Panc1 (cell line): ENCODE measurements around the gene CEBPZOS. TPM values are rescaled to one million over a fixed set of nuclear protein-coding genes. Genes with fewer than 3 reads are reported as not detected.
"Not testable (repeated sequence)": the region's sequence is repeated elsewhere in the genome, so short reads cannot be mapped to it uniquely, and the experiment has no call there.

Source experiments
- ATAC-seq: fragments of 200-7000 bp; cut with Tn5 transposase; 2 replicates; pipeline ENCODE4 v1.9.1; 2020; ENCODE audit warnings: mild to moderate bottlenecking, moderate library complexity
- BruUV-seq: library from RNA; stranded (reverse); fragments of 400-500 nt; replicated peaks from 2 replicates; lab custom pipeline; 2021; lab: Mats Ljungman, UMichigan
- CTCF ChIA-PET: fragments of 300-600 bp; sonication (Branson Sonifier 250); formaldehyde crosslinking; loops from one replicate; lab custom pipeline; 2022; ENCODE audit warnings: antibody characterized with exemption; lab: Charles Lee
- POLR2A ChIA-PET: fragments of 300-600 bp; sonication (Branson Sonifier 250); formaldehyde crosslinking; loops from one replicate; lab custom pipeline; 2022; ENCODE audit warnings: antibody characterized with exemption; lab: Charles Lee
- DNase-seq: peaks from one replicate; pipeline ENCODE4 v3.0.0-alpha.2; 2010; ENCODE audit warnings: low read depth, low spot score
- H3K27ac ChIP-seq: 2 replicates; pipeline ENCODE4 v1.5.1; 2011; ENCODE audit warnings: mild to moderate bottlenecking, low read length, inconsistent platforms
- H3K27me3 ChIP-seq: fragments of 200-500 bp; sonication (Bioruptor generic); 2 replicates; pipeline ENCODE4 v1.6.0; 2014; ENCODE audit warnings: low read length, inconsistent platforms; ENCODE audit not compliant: control insufficient read depth, insufficient read depth
- H3K36me3 ChIP-seq: fragments of 200-500 bp; sonication (Bioruptor generic); 2 replicates; pipeline ENCODE4 v1.5.1; 2014; ENCODE audit warnings: inconsistent platforms, mild to moderate bottlenecking, low read length, moderate library complexity; ENCODE audit not compliant: control insufficient read depth, insufficient read depth
- H3K4me1 ChIP-seq: 2 replicates; pipeline ENCODE4 v1.5.1; 2011; ENCODE audit warnings: inconsistent platforms, mild to moderate bottlenecking, low read length, moderate library complexity; ENCODE audit not compliant: control insufficient read depth, insufficient read depth
- H3K4me3 ChIP-seq, 2 experiments: 2 replicates each; pipeline ENCODE4 v1.5.1; 2011 to 2012; ENCODE audit warnings: low read depth in 2 of 2, low read length in 2 of 2, mild to moderate bottlenecking in 2 of 2, inconsistent platforms in 1 of 2, moderate library complexity in 1 of 2
- H3K9me3 ChIP-seq: fragments of 200-500 bp; sonication (Bioruptor generic); 2 replicates; pipeline ENCODE4 v1.5.1; 2014; ENCODE audit warnings: low read depth, mild to moderate bottlenecking, inconsistent platforms, low read length, moderate library complexity; ENCODE audit not compliant: control insufficient read depth, insufficient read depth
- CTCF ChIP-seq: fragments of 450-650 bp; IDR thresholded peaks from 2 replicates; pipeline ENCODE4 v1.5.1; 2017; ENCODE audit warnings: mild to moderate bottlenecking
- POLR2AphosphoS5 ChIP-seq: IDR thresholded peaks from 2 replicates; pipeline ENCODE4 v1.6.1; 2012; ENCODE audit warnings: mild to moderate bottlenecking, low read depth, low read length, moderate library complexity
- REST ChIP-seq, 2 experiments: IDR thresholded peaks; 2 replicates each; pipeline ENCODE4 v1.6.1; 2011 to 2012; ENCODE audit warnings: low read depth in 2 of 2, control low read depth in 1 of 2, low read length in 1 of 2, mild to moderate bottlenecking in 1 of 2, moderate library complexity in 1 of 2; ENCODE audit not compliant: insufficient read depth in 1 of 2
- SIN3A ChIP-seq: IDR thresholded peaks from 2 replicates; pipeline ENCODE4 v1.6.1; 2012; ENCODE audit warnings: low read depth, mild to moderate bottlenecking, low read length, moderate library complexity, borderline replicate concordance; ENCODE audit not compliant: insufficient read depth
- TCF7L2 ChIP-seq: IDR thresholded peaks from 2 replicates; pipeline ENCODE4 v1.6.1; 2011; ENCODE audit warnings: mild to moderate bottlenecking, low read depth, low read length, inconsistent platforms
- in situ Hi-C: cut with HindIII; loops from 2 replicates; pipeline ENCODE4 v1.10.0; 2016; ENCODE audit warnings: low sequenced_read_pairs, low pct_unique_long_range_greater_than_20kb
- intact Hi-C: fragments of 100-400 bp; cut with micrococcal nuclease; formaldehyde crosslinking; loops from one replicate; pipeline ENCODE4 v1.10.0; 2022; ENCODE audit not compliant: unreplicated experiment
- total RNA-seq: library from RNA; stranded (reverse); gene quantifications from one replicate; pipeline ENCODE4 v1.2.1, GENCODE V29; 2021; ENCODE audit not compliant: unreplicated experiment

Gene CEBPZOS
- total RNA-seq, 1 experiment from 2014 or later: 49.3 TPM

- intact Hi-C loops: no loop called here
- Histone ChIP-seq H3K4me1 (no peaks in the 10 kb centered on the region), H3K36me3 (peaks cover 36% of the 10 kb centered on the region), H3K4me3 (no peak overlapping the region), H3K27ac (no peak overlapping the region), H3K27me3 (no peaks in the 10 kb centered on the region), H3K9me3 (no peaks in the 10 kb centered on the region)
- in situ Hi-C loops: no loop called here
- TF ChIP-seq REST (IDR thresholded peaks at IDR 0.05; ENCODE audit: insufficient read depth in 1 of 2, low read depth in 2 of 2, low read length in 1 of 2): peak in 1 of 2 experiments; percentile 60; a peak in 2 of 4 replicates
- TF ChIP-seq SIN3A: no peak
- POLR2A ChIA-PET: interaction anchor here (0.6 kb wide), 1 partner anchor 665 kb away, joined by 4 read pairs; no protein-coding TSS in a partner anchor
- DNase-seq (no peak), ATAC-seq (no peak)
- CTCF ChIA-PET: no interaction called here
- BruUV-seq: no TSS peak
Observed at GRCh38 chr2:37224063-37224462, 27.8 kb downstream of the CEBPZOS start.

- H3K4me3 ChIP-seq, H3K9me3 ChIP-seq, CTCF ChIA-PET, intact Hi-C loops, DNase-seq, in situ Hi-C loops, H3K4me1 ChIP-seq, H3K27ac ChIP-seq, BruUV-seq, H3K27me3 ChIP-seq, POLR2A ChIA-PET, ATAC-seq: not testable (repeated sequence)
- peaks cover 36% of the 10 kb centered on the region for H3K36me3 ChIP-seq
Observed at GRCh38 chr2:37225129-37225528, 28.8 kb downstream of the CEBPZOS start.

GRCh38 chr2:37226863-37227262 is 30.6 kb downstream of the CEBPZOS start:
- no peak for TF ChIP-seq TCF7L2
- no peak for TF ChIP-seq SIN3A
- no peak for TF ChIP-seq REST (IDR thresholded peaks at IDR 0.05; ENCODE audit: insufficient read depth in 1 of 2, low read depth in 2 of 2, low read length in 1 of 2)
- no peak for TF ChIP-seq POLR2AphosphoS5
- no peak for TF ChIP-seq CTCF
- Histone ChIP-seq H3K4me1 (peaks cover 9% of the 10 kb centered on the region; the same call in 1 of the 2 replicates), H3K27ac (no peak overlapping the region), H3K9me3 (no peaks in the 10 kb centered on the region), H3K27me3 (no peaks in the 10 kb centered on the region), H3K4me3 (no peak overlapping the region), H3K36me3 (peaks cover 34% of the 10 kb centered on the region)
- BruUV-seq: no TSS peak
- POLR2A ChIA-PET: no interaction called here
- in situ Hi-C loops (no loop called here), intact Hi-C loops (no loop called here)
- ATAC-seq: no peak
- CTCF ChIA-PET: no interaction called here
- DNase-seq: no peak
